AG10803 (cell line): ENCODE measurements around the gene KLHL36.

ENCODE experiments used
- DNase-seq: peaks from one replicate; pipeline ENCODE4 v3.0.0; 2010; ENCODE audit warnings: low read depth
- H3K4me3 ChIP-seq: 2 replicates; pipeline ENCODE4 v1.5.1; 2011; ENCODE audit warnings: mild to moderate bottlenecking, low read length, control low read depth
- CTCF ChIP-seq: conservative IDR thresholded peaks from 2 replicates; pipeline ENCODE4 v1.5.1; 2011; ENCODE audit warnings: mild to moderate bottlenecking, low read length, control low read depth, inconsistent platforms

KLHL36 gene

GRCh38 chr16:84638231-84638806 is 10.0 kb upstream of the KLHL36 start:
- no peak for TF ChIP-seq CTCF
- H3K4me3 ChIP-seq: no peak overlapping the region
- DNase-seq: no peak

- no peak overlapping the region for H3K4me3 ChIP-seq
- DNase-seq: no peak
- no peak for TF ChIP-seq CTCF
These were observed 8.2 kb upstream of the KLHL36 start for GRCh38 chr16:84640145-84640544.

GRCh38 chr16:84641643-84642358 is 6.5 kb upstream of the KLHL36 start:
- no peak for DNase-seq
- H3K4me3 ChIP-seq: no peak overlapping the region
- no peak for TF ChIP-seq CTCF

- peak overlapping the region; percentile 3; the same call in 1 of the 2 replicates for H3K4me3 ChIP-seq
- 0 out of 2 replicates have a peak, but pooled peaks have one; percentile 6 for TF ChIP-seq CTCF
- peak; percentile 96 for DNase-seq
These were observed 5.1 kb upstream of the KLHL36 start for GRCh38 chr16:84643180-84643583.

- H3K4me3 ChIP-seq: peak overlapping the region; percentile 3; the same call in 1 of the 2 replicates
- TF ChIP-seq CTCF: no peak
- peak; percentile 42 for DNase-seq
These were observed 4.6 kb upstream of the KLHL36 start for GRCh38 chr16:84643674-84644073.

- DNase-seq: no peak
These were observed 542 bp downstream of the KLHL36 start for GRCh38 chr16:84648595-84649510.

More at GRCh38 chr16:84648595-84649510, 542 bp downstream of the KLHL36 start:
- peak overlapping the region; percentile 72 for H3K4me3 ChIP-seq
- no peak for TF ChIP-seq CTCF
